HG03196 (cell line): Measurements from ENCODE around the gene MCF2.

Source experiments
- ATAC-seq: cut with Tn5 transposase; IDR thresholded peaks from one replicate; pipeline ENCODE4 v1.9.1; 2021; ENCODE audit not compliant: unreplicated experiment

Gene MCF2

GRCh38 chrX:139639253-139639652, 68.7 kb downstream of the MCF2 start:
- no peak for ATAC-seq

DNA sequence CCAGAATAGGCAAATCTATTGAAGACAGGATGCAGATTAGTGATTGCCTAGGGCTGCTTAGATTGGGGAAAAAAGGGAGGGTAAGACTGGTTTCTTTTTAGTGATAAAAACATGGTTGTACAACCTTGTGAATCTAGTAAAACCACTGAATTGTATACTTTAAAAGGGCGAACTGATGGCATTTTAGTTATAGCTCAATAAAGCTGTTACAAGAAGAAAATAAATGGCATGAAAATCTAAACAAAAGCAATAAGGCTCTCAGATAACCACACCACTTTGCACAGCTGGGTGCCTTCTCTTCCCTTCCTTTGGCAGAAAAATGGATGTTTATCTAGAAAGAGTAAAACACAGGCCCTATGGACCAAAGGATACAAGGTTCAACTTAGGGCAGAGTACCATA, 107.9 kb downstream of the MCF2 start:
- ATAC-seq: no peak

GRCh38 chrX:139596068-139596467, 111.9 kb downstream of the MCF2 start:
- ATAC-seq: no peak

DNA sequence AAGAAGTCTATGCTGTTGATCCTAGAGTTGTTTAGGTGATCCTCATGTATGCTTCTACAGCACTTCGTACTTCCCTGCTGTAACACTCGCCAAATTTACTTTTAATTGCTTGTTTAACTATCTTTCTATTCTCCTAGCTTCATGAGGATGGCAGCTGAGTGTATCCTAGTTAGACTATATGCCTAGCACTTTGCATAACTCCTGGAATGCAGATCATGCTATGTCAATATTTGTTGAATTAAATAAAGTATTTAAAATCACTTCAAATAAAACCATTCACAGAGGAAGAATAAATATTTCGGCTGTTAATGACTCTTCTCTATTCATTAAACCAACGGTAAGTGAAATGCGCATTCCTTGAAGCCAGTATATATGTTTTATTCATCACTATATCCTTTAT, 122.4 kb downstream of the MCF2 start:
- ATAC-seq: no peak

DNA sequence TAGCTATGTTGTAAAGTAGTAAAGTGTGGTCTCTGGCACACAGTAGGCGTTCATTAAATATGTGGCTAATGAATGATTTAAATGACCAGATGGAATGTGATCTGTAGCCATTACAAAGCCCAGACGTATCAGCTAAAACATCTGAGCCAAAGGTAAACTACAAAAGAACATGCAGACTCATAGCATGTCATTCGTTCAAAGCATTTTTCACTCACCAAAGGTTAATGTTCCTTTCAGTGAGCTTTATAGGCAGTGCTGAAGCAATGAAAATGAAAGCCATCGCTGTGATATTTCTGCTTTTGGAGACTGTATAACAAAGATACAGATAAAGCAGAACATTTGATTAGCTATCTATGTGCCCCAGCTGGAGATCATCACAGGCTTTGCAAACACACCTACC, 126.9 kb downstream of the MCF2 start:
- ATAC-seq: no peak

DNA sequence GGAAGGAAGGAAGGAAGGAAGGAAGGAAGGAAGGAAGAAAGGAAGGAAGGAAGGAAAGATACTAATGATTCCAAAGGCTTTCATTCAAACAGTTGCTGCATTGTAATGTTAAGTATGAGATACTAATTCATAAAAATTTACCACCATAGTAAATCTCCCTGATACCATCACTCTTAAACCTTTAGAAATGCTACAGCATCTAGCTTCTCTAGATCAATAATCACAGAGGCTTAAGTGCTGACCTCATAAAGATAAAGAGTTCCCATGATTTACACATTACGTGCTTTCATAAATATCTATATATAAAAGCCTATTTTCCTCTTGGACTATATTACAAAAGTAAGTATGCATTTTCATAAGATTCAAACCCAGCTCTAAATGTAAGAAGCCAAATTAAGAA, 141.0 kb downstream of the MCF2 start:
- no peak for ATAC-seq

GRCh38 chrX:139563251-139563650, 144.7 kb downstream of the MCF2 start:
- no peak for ATAC-seq

DNA sequence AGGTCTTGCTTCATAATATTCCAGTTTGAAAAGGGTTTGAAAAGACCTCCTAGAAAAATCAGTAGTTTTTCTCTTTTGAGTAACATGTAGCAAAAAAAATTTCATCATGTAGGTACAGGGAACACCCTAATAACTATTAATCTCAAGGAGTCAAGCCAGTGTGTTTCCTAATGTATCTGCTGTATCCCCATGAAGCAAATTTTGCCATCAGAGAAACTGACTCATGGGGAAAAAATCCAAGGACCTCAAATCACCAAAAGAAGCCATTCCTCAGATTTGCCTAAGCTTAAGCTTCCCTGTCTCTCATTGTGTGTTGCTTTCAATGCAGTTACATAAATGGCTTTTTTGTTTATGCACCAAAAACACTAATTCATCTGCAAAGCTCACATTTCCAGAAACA, 147.7 kb downstream of the MCF2 start:
- ATAC-seq: no peak

- ATAC-seq: peak; percentile 78
These were observed 148.5 kb downstream of the MCF2 start for GRCh38 chrX:139559383-139560042.

- no peak for ATAC-seq
These were observed 152.8 kb downstream of the MCF2 start for GRCh38 chrX:139554991-139555675.

DNA sequence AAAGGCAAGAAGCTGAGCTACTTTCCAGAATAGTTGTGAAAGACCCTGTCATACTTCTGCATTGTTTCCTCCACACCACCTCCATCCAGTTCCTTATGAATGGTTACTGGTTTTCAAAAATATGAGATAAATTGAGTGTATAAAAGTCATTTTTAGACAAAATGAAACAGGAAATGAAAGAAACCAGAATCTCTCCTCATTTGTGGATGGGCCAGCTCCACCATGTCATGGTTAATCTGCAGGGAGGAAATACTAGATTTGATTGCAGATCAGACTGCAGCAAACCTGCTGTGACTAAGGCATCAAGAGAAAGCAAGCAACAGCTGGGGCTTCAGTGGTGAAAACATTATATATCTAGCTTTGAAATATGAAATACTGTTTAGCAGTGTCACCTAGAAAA, 153.6 kb downstream of the MCF2 start:
- peak; percentile 11 for ATAC-seq

DNA sequence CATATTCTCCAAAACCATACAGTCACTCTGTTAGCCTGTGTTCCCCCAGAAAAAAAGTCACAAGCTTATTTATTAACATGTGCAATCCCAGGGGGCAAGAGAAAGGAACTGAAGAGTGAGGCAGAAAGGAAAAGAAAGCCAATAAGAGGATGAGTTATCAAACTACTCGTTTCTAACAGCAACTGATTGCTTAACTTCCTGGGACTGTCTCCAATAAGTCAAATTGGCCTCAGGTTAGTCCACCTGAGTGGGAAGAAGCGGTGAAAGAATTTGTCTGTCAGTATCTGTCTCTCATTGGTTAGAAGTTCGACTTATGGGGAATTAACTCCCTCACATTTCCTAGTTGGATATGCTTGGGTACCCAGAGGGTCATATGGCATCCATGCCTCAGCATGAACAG, 163.4 kb downstream of the MCF2 start:
- no peak for ATAC-seq

GRCh38 chrX:139543920-139544319, 164.0 kb downstream of the MCF2 start:
- ATAC-seq: no peak

DNA sequence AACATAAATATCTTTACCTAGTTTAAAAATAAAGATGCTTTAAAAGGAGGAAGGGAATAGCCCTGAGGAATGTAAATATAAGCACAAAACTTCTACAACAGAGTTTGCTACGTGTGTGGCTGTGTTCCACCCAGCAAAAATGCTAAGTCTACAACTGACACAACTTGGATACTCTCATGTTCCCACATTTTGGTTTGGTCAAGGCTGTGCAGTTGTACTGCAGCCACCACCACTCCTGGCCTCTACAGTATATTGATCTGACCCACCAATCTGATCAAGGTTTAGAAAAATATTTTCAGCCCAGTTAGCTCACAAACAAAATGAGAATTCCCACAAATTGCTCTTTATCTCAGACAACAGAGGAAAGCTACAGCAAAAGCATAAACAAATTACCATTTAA, 165.3 kb downstream of the MCF2 start:
- no peak for ATAC-seq

DNA sequence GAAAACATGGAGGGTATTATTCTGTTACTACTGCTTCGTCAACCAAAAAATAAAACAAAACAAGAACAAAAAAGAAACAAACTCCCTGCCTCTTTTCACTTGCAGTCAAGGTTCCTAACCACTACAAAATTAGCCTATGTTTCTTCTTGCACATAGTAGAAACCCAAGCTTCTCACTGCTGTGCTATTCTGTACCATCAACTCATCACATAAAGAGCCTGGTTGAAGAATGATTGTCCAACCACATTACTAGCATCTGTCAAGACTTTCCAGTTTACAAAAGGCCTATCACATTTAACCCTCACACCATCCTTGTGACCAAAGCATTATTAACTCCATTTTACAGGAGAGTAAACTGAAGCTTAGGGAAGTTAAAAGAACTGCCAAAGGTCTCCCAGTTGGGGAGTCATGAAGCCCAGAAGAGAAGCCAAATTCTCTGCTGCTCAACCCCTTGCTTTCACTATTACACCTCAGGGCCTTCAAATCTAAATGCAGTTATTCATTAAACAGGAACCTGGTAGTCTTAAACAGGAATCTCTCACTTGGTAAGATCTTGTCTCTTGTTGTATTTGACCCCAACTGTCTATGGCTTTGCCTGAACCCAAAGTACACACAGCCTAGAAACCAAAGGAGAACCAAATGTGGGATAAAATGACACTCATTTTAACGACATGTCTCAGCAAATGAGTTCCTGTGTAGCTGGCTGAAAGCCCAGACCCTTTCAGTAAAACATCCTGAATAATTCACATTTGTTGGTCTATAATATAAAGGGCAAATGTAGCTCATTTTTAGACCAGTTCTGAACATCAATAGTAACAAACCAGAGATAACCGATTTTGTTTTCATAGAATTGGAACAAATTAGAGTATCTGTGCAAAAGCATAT, 168.8 kb downstream of the MCF2 start:
- peak; percentile 80 for ATAC-seq

- no peak for ATAC-seq
These were observed 174.5 kb downstream of the MCF2 start for GRCh38 chrX:139533444-139533843.

DNA sequence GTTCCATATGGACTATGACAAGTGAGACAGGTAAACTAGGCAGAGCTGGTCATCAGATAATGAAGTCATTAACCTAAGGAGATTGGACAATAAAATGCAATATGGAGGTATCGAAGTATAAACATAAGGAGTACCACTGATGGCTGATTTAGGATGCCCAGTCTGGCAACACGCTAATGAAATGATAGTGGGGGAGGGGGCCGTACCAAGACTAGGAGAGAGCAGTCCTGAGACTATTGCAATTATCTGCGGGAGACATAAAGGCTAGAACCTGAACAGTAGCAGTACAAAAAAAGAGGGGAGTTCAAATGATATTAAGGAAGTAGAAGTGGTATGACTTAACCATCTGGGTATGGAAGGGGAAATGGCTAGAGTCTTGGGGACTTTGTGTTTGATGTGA, 175.1 kb downstream of the MCF2 start:
- no peak for ATAC-seq
